DND-41 (cell line): Measurements from ENCODE around the gene MAP1A.

Source experiments
- ATAC-seq: fragments of 200-7000 bp; cut with Tn5 transposase; 3 replicates; pipeline ENCODE4 v1.9.1; 2021; ENCODE audit warnings: low read depth; ENCODE audit not compliant: insufficient read depth
- DNase-seq: peaks from one replicate; pipeline ENCODE4 v3.0.0-alpha.2; 2020
- H2AFZ ChIP-seq: 2 replicates; pipeline ENCODE4 v1.6.0; 2012; ENCODE audit warnings: low read depth, low read length
- H3K27ac ChIP-seq: 2 replicates; pipeline ENCODE4 v1.5.1; 2012; ENCODE audit warnings: low read length, inconsistent platforms
- H3K27me3 ChIP-seq: fragments of 200-600 bp; sonication (generic); 2 replicates; pipeline ENCODE4 v1.6.0; 2012; ENCODE audit warnings: low read length, mild to moderate bottlenecking, inconsistent platforms; ENCODE audit not compliant: insufficient read depth, poor library complexity
- H3K36me3 ChIP-seq: 2 replicates; pipeline ENCODE4 v1.5.1; 2012; ENCODE audit warnings: low read length, inconsistent platforms; ENCODE audit not compliant: insufficient read depth
- H3K4me1 ChIP-seq: 2 replicates; pipeline ENCODE4 v1.5.1; 2012; ENCODE audit warnings: mild to moderate bottlenecking, low read length; ENCODE audit not compliant: insufficient read depth
- H3K4me2 ChIP-seq: 2 replicates; pipeline ENCODE4 v1.6.0; 2012; ENCODE audit warnings: mild to moderate bottlenecking, moderate library complexity, low read length, inconsistent platforms; ENCODE audit not compliant: insufficient read depth
- H3K4me3 ChIP-seq, 2 experiments: fragments of 200-600 bp in 1 of 2; shearing (Covaris generic) in 1 of 2; 2 replicates each; pipeline ENCODE4 v1.5.1; 2012 to 2016; ENCODE audit warnings: inconsistent platforms in 2 of 2, low read length in 2 of 2, mild to moderate bottlenecking in 2 of 2, low read depth in 1 of 2, moderate library complexity in 1 of 2
- H3K79me2 ChIP-seq: 2 replicates; pipeline ENCODE4 v1.6.0; 2012; ENCODE audit warnings: low read length, inconsistent platforms; ENCODE audit not compliant: insufficient read depth
- H3K9ac ChIP-seq: 2 replicates; pipeline ENCODE4 v1.6.0; 2012; ENCODE audit warnings: low read depth, mild to moderate bottlenecking, inconsistent platforms, low read length, moderate library complexity
- H3K9me3 ChIP-seq: 2 replicates; pipeline ENCODE4 v1.5.1; 2012; ENCODE audit warnings: low read length, moderate library complexity, mild to moderate bottlenecking, inconsistent platforms; ENCODE audit not compliant: insufficient read depth, severe bottlenecking
- H4K20me1 ChIP-seq: 2 replicates; pipeline ENCODE4 v1.6.0; 2012; ENCODE audit warnings: low read length; ENCODE audit not compliant: insufficient read depth
- CTCF ChIP-seq: IDR thresholded peaks from 2 replicates; pipeline ENCODE4 v1.5.1; 2012; ENCODE audit warnings: borderline replicate concordance, low read length, moderate library complexity, mild to moderate bottlenecking; ENCODE audit not compliant: poor library complexity, severe bottlenecking; ENCODE audit errors: extremely low read depth
- EZH2 ChIP-seq: IDR thresholded peaks from 3 replicates; pipeline ENCODE4 v1.6.1; 2012; ENCODE audit warnings: borderline replicate concordance, low read depth, mild to moderate bottlenecking, moderate library complexity, low read length, inconsistent platforms; ENCODE audit not compliant: severe bottlenecking

The MAP1A gene

GRCh38 chr15:43487271-43487895 is 30.0 kb upstream of the MAP1A start:
- no peak overlapping the region for H3K27ac ChIP-seq
- TF ChIP-seq EZH2 (no peak), CTCF (no peak)
- DNase-seq (no peak), ATAC-seq (no peak)
- no peaks in the 10 kb centered on the region for H4K20me1 ChIP-seq
- peaks cover 39% of the 10 kb centered on the region for H3K36me3 ChIP-seq
- peaks cover 21% of the 10 kb centered on the region for H3K4me1 ChIP-seq
- H3K79me2 ChIP-seq, result peaks cover 12% of the 10 kb centered on the region
- no peaks in the 10 kb centered on the region for H3K27me3 ChIP-seq
- no peak overlapping the region for H2AFZ ChIP-seq
- no peaks in the 10 kb centered on the region for H3K9me3 ChIP-seq
- H3K4me2 ChIP-seq, result no peak overlapping the region
- no peak overlapping the region for H3K9ac ChIP-seq
- H3K4me3 ChIP-seq, result no peak overlapping the region

- no peaks in the 10 kb centered on the region for H3K9me3 ChIP-seq
- H3K4me2 ChIP-seq, result no peak overlapping the region
- TF ChIP-seq EZH2 (no peak), CTCF (no peak)
- H2AFZ ChIP-seq, result no peak overlapping the region
- H3K9ac ChIP-seq, result no peak overlapping the region
- DNase-seq, result no peak
- H4K20me1 ChIP-seq, result no peaks in the 10 kb centered on the region
- peaks cover 15% of the 10 kb centered on the region for H3K79me2 ChIP-seq
- H3K27ac ChIP-seq, result no peak overlapping the region
- no peak overlapping the region for H3K4me3 ChIP-seq
- ATAC-seq, result no peak
- H3K4me1 ChIP-seq, result peaks cover 29% of the 10 kb centered on the region
- H3K36me3 ChIP-seq, result peaks cover 35% of the 10 kb centered on the region
- H3K27me3 ChIP-seq, result no peaks in the 10 kb centered on the region
Observed at GRCh38 chr15:43488790-43489189, 28.6 kb upstream of the MAP1A start.

- no peak overlapping the region for H2AFZ ChIP-seq
- no peak for ATAC-seq
- no peaks in the 10 kb centered on the region for H4K20me1 ChIP-seq
- peaks cover 31% of the 10 kb centered on the region for H3K4me1 ChIP-seq
- no peak overlapping the region for H3K4me2 ChIP-seq
- no peaks in the 10 kb centered on the region for H3K27me3 ChIP-seq
- peaks cover 35% of the 10 kb centered on the region for H3K36me3 ChIP-seq
- H3K9ac ChIP-seq, result no peak overlapping the region
- no peak overlapping the region for H3K4me3 ChIP-seq
- no peak for TF ChIP-seq EZH2
- no peak for TF ChIP-seq CTCF
- H3K79me2 ChIP-seq, result peaks cover 15% of the 10 kb centered on the region
- no peak overlapping the region for H3K27ac ChIP-seq
- no peak for DNase-seq
- H3K9me3 ChIP-seq, result no peaks in the 10 kb centered on the region
Observed at GRCh38 chr15:43489191-43489590, 28.2 kb upstream of the MAP1A start.
